Loucy (cell line): ENCODE measurements around the gene ITIH3.

ENCODE experiments used
- H2AFZ ChIP-seq: fragments of 200-600 bp; sonication (generic); 2 replicates; pipeline ENCODE4 v1.6.0; 2016; ENCODE audit warnings: antibody characterized with exemption, mild to moderate bottlenecking, low read length, moderate library complexity
- H3F3A ChIP-seq: fragments of 200-600 bp; 2 replicates; pipeline ENCODE4 v1.6.0; 2016; ENCODE audit warnings: antibody characterized with exemption, low read depth, mild to moderate bottlenecking
- H3K27me3 ChIP-seq: fragments of 200-600 bp; sonication (generic); 2 replicates; pipeline ENCODE4 v1.6.1; 2014; ENCODE audit warnings: low read length, mild to moderate bottlenecking; ENCODE audit not compliant: insufficient read depth, poor library complexity, severe bottlenecking
- H3K36me3 ChIP-seq: fragments of 200-600 bp; sonication (generic); 2 replicates; pipeline ENCODE4 v1.6.1; 2016; ENCODE audit warnings: low read length; ENCODE audit not compliant: insufficient read depth
- H3K4me1 ChIP-seq: fragments of 200-600 bp; sonication (generic); 2 replicates; pipeline ENCODE4 v1.5.1; 2014; ENCODE audit warnings: low read length, mild to moderate bottlenecking; ENCODE audit not compliant: insufficient read depth, poor library complexity, severe bottlenecking
- H3K4me2 ChIP-seq: fragments of 200-600 bp; sonication (generic); 2 replicates; pipeline ENCODE4 v1.6.0; 2014; ENCODE audit warnings: antibody characterized with exemption, low read length, low read depth, mild to moderate bottlenecking; ENCODE audit not compliant: poor library complexity, severe bottlenecking
- H3K4me3 ChIP-seq: fragments of 200-600 bp; sonication (generic); 2 replicates; pipeline ENCODE4 v1.5.1; 2014; ENCODE audit warnings: low read length, mild to moderate bottlenecking, mixed read lengths; ENCODE audit not compliant: poor library complexity, severe bottlenecking
- H3K79me2 ChIP-seq: fragments of 200-600 bp; sonication (generic); 2 replicates; pipeline ENCODE4 v1.6.1; 2014; ENCODE audit warnings: low read length; ENCODE audit not compliant: insufficient read depth
- H3K9ac ChIP-seq: fragments of 200-600 bp; sonication (generic); 2 replicates; pipeline ENCODE4 v1.6.0; 2014; ENCODE audit warnings: mild to moderate bottlenecking, low read depth, low read length, moderate library complexity; ENCODE audit not compliant: poor library complexity, severe bottlenecking
- H3K9me2 ChIP-seq: fragments of 200-600 bp; sonication (generic); replicated peaks from 2 replicates; pipeline ENCODE4 v1.6.1; 2016; ENCODE audit warnings: low read depth, low read length, mixed read lengths
- H3K9me3 ChIP-seq: fragments of 200-600 bp; sonication (generic); 2 replicates; pipeline ENCODE4 v1.6.1; 2014; ENCODE audit warnings: mild to moderate bottlenecking, antibody characterized with exemption, low read length, low read depth; ENCODE audit not compliant: insufficient read depth
- H4K20me1 ChIP-seq: fragments of 200-600 bp; sonication (generic); 2 replicates; pipeline ENCODE4 v1.6.0; 2014; ENCODE audit warnings: antibody characterized with exemption, low read length, mild to moderate bottlenecking; ENCODE audit not compliant: insufficient read depth, poor library complexity, severe bottlenecking
- EZH2phosphoT487 ChIP-seq: fragments of 200-600 bp; IDR thresholded peaks from 2 replicates; pipeline ENCODE4 v1.6.1; 2018; ENCODE audit warnings: antibody characterized with exemption, mild to moderate bottlenecking, moderate library complexity, borderline replicate concordance
- TF ChIP-seq, protein P1 (sequence below): fragments of 200-600 bp; sonication (generic); conservative IDR thresholded peaks from 2 replicates; pipeline ENCODE4 v1.5.1; 2014; ENCODE audit warnings: mild to moderate bottlenecking, antibody characterized with exemption, low read length

ITIH3 gene

DNA sequence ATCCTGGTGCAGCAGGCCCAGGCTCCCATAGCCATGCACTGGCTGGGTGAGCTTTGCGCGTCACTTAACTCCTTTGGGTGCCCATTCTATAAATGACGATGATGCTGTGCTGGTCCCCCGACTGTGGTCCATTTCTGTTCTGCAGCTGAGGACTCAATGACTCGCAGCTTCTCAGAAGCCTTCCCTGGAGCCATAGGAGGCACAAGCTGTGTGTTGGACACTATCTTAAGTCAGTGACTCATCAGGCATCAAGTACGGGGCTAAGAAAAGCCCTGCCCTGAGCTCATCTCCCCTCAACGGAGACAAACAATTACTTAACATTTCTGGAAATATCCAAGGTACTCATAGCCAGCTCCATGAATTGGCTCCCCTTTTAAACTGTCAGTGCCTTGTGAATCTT, 54.0 kb downstream of the ITIH3 start:
- H3K9me3 ChIP-seq: no peaks in the 10 kb centered on the region
- no peak overlapping the region for H3K4me2 ChIP-seq
- TF ChIP-seq, protein P1, sequence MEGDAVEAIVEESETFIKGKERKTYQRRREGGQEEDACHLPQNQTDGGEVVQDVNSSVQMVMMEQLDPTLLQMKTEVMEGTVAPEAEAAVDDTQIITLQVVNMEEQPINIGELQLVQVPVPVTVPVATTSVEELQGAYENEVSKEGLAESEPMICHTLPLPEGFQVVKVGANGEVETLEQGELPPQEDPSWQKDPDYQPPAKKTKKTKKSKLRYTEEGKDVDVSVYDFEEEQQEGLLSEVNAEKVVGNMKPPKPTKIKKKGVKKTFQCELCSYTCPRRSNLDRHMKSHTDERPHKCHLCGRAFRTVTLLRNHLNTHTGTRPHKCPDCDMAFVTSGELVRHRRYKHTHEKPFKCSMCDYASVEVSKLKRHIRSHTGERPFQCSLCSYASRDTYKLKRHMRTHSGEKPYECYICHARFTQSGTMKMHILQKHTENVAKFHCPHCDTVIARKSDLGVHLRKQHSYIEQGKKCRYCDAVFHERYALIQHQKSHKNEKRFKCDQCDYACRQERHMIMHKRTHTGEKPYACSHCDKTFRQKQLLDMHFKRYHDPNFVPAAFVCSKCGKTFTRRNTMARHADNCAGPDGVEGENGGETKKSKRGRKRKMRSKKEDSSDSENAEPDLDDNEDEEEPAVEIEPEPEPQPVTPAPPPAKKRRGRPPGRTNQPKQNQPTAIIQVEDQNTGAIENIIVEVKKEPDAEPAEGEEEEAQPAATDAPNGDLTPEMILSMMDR: no peak
- no peak for TF ChIP-seq EZH2phosphoT487
- H3K36me3 ChIP-seq: peaks cover 44% of the 10 kb centered on the region; the same call in 1 of the 2 replicates
- no peaks in the 10 kb centered on the region for H3K9me2 ChIP-seq
- no peak overlapping the region for H3K4me3 ChIP-seq
- no peaks in the 10 kb centered on the region for H3K4me1 ChIP-seq
- H3K9ac ChIP-seq: no peak overlapping the region
- H2AFZ ChIP-seq: no peak overlapping the region
- H3K27me3 ChIP-seq: no peaks in the 10 kb centered on the region
- no peaks in the 10 kb centered on the region for H3F3A ChIP-seq
- H4K20me1 ChIP-seq: no peaks in the 10 kb centered on the region
- H3K79me2 ChIP-seq: no peaks in the 10 kb centered on the region

DNA sequence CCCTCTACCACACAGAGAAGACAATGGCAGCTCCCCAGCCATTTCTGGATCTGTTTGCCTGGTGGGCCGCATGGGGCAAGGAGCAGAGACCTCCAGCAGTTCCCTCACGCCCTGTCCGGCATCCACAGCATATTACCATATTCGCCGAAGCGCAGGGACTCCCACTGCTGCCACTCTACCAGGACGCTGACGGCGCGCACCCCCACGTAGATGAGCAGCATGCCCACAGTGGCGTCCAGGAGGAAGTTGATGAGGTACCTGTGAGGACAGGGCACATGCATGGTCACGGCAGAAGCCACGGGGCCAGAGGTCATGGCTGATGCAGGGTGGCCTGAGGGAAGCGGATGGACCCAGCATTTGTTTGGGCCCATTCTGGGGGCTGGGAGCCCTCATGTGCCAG, 55.1 kb downstream of the ITIH3 start:
- TF ChIP-seq, protein P1: no peak
- TF ChIP-seq EZH2phosphoT487: no peak
- no peak overlapping the region for H3K9ac ChIP-seq

GRCh38 chr3:52851348-52851747, 56.8 kb downstream of the ITIH3 start:
- Histone ChIP-seq H3K4me1 (no peaks in the 10 kb centered on the region), H3K27me3 (no peaks in the 10 kb centered on the region), H3K9ac (no peak overlapping the region), H3K9me2 (no peaks in the 10 kb centered on the region), H4K20me1 (no peaks in the 10 kb centered on the region), H3K4me2 (no peak overlapping the region), H3K36me3 (peaks cover 44% of the 10 kb centered on the region; the same call in 1 of the 2 replicates), H3K4me3 (no peak overlapping the region), H3K9me3 (no peaks in the 10 kb centered on the region), H3K79me2 (no peaks in the 10 kb centered on the region), H2AFZ (no peak overlapping the region), H3F3A (no peaks in the 10 kb centered on the region)
- TF ChIP-seq, protein P1: peak; percentile 71
- no peak for TF ChIP-seq EZH2phosphoT487

More for the DNA sequence above, 55.1 kb downstream of the ITIH3 start:
- H3K36me3 ChIP-seq: peaks cover 44% of the 10 kb centered on the region; the same call in 1 of the 2 replicates
- no peaks in the 10 kb centered on the region for H3F3A ChIP-seq
- H3K9me3 ChIP-seq: no peaks in the 10 kb centered on the region
- no peaks in the 10 kb centered on the region for H3K4me1 ChIP-seq
- H3K9me2 ChIP-seq: no peaks in the 10 kb centered on the region
- no peaks in the 10 kb centered on the region for H3K27me3 ChIP-seq
- no peak overlapping the region for H3K4me2 ChIP-seq
- H2AFZ ChIP-seq: no peak overlapping the region
- no peak overlapping the region for H3K4me3 ChIP-seq
- no peaks in the 10 kb centered on the region for H4K20me1 ChIP-seq
- H3K79me2 ChIP-seq: no peaks in the 10 kb centered on the region
